ENCODE results near the gene ANKRD22.

DNA sequence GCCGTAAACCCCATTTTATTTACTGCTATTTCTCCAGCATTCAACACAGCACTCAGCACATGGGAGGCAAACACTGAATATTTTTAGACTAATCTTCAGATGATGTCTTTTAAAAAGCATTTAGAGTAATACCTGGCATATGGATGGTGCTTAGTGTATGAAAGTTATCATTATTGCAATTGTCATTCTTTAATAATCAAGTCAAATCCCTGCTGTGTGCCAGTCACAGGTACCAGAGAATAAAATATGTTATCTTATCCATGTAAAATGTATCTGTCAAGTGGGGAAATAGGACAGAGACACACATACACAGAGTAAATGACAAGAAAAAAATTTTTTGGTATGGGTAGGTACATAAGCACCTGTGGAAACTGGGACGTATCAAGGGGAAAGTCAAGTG lies 18.5 kb downstream of the ANKRD22 start:
- TF ChIP-seq, protein P1, sequence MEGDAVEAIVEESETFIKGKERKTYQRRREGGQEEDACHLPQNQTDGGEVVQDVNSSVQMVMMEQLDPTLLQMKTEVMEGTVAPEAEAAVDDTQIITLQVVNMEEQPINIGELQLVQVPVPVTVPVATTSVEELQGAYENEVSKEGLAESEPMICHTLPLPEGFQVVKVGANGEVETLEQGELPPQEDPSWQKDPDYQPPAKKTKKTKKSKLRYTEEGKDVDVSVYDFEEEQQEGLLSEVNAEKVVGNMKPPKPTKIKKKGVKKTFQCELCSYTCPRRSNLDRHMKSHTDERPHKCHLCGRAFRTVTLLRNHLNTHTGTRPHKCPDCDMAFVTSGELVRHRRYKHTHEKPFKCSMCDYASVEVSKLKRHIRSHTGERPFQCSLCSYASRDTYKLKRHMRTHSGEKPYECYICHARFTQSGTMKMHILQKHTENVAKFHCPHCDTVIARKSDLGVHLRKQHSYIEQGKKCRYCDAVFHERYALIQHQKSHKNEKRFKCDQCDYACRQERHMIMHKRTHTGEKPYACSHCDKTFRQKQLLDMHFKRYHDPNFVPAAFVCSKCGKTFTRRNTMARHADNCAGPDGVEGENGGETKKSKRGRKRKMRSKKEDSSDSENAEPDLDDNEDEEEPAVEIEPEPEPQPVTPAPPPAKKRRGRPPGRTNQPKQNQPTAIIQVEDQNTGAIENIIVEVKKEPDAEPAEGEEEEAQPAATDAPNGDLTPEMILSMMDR (IDR thresholded peaks at IDR 0.05): no peak
- no peak for TF ChIP-seq POLR2A (IDR thresholded peaks at IDR 0.05)

Measured in breast epithelium (tissue), 3 donors.